ENCODE data around the gene HACD3.

- TF ChIP-seq TCF12 (IDR thresholded peaks at IDR 0.05; ENCODE audit: low read depth) (no peak), EP300 (IDR thresholded peaks at IDR 0.05; ENCODE audit: borderline replicate concordance) (no peak), YY1 (IDR thresholded peaks at IDR 0.05; ENCODE audit: low read depth) (no peak), REST (IDR thresholded peaks at IDR 0.05; ENCODE audit: low read depth) (no peak), MAX (IDR thresholded peaks at IDR 0.05) (no peak)
These were observed 18.1 kb upstream of the HACD3 start for GRCh38 chr15:65512189-65512588.
